Right atrium auricular region (tissue), 2 donors: ENCODE measurements around the gene RMND5A. TPM values are rescaled to one million over a fixed set of nuclear protein-coding genes. Genes with fewer than 3 reads are reported as not detected.
A peak's percentile ranks its signal among the peaks of the same experiment; 100 is the strongest.

Experiments
- DNase-seq: peaks from one replicate; pipeline ENCODE4 v3.0.0-alpha.2; 2019; ENCODE audit warnings: low spot score
- H3K27ac ChIP-seq, 2 donors: fragments of 200-600 bp; sonication (generic); 1 replicate in 1 of 2; 2 replicates in 1 of 2; pipeline ENCODE4 v1.5.1; 2016 to 2019
- H3K27me3 ChIP-seq, 2 donors: fragments of 200-600 bp; sonication (generic); one replicate each; pipeline versions ENCODE4 v1.5.1 to v1.6.0; 2017 to 2019
- H3K36me3 ChIP-seq: fragments of 200-600 bp; sonication (generic); one replicate; pipeline ENCODE4 v1.5.1; 2016
- H3K4me1 ChIP-seq, 2 donors: fragments of 200-600 bp; sonication (generic); one replicate each; pipeline versions ENCODE4 v1.5.1 to v1.6.0; 2017 to 2019
- H3K4me3 ChIP-seq, 2 donors: fragments of 200-600 bp; sonication (generic); 1 replicate in 1 of 2; 2 replicates in 1 of 2; pipeline ENCODE4 v1.5.1; 2017 to 2019; ENCODE audit warnings: mild to moderate bottlenecking in 1 of 2, moderate library complexity in 1 of 2
- H3K9me3 ChIP-seq, 2 donors: fragments of 200-600 bp; sonication (generic); one replicate each; pipeline ENCODE4 v1.5.1; 2019
- total RNA-seq, 2 donors: library from RNA; depleted of rRNA; stranded (reverse); fragments of >200 nt; gene quantifications; one replicate each; pipeline ENCODE4 v1.1.0, GENCODE V29; 2016
- TF ChIP-seq, protein P1 (sequence below), 2 donors: fragments of 200-600 bp; sonication (generic); IDR thresholded peaks; one replicate each; pipeline ENCODE4 v1.5.1; 2019; ENCODE audit warnings: antibody characterized with exemption in 2 of 2

The RMND5A gene
- total RNA-seq, 2 donors from 2014 or later: 71.0 to 76.6 TPM

DNA sequence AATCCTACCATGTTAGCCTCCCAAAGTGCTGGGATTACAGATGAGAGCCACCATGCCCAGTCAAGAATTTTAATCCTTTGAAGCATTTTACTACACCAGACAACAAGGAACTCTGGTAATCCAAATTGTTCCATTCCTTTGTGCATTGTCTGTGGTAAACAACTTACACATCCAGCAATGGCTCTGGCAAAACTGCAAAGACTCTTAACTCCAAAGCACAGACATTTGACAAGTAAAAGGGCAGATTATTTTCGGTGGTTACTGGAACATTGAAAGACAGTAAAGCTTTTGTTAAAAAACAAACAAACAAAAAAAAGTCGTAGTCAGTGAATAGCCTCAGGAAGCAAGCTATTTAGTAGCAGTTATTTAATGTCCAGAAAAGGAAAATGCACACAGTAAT is 33.2 kb upstream of the RMND5A start:
- Histone ChIP-seq H3K36me3 (no peaks in the 10 kb centered on the region), H3K9me3 (no peaks in the 10 kb centered on the region), H3K27ac (no peak overlapping the region), H3K4me1 (no peaks in the 10 kb centered on the region), H3K27me3 (no peaks in the 10 kb centered on the region), H3K4me3 (no peak overlapping the region)
- no peak for DNase-seq
- TF ChIP-seq, protein P1, sequence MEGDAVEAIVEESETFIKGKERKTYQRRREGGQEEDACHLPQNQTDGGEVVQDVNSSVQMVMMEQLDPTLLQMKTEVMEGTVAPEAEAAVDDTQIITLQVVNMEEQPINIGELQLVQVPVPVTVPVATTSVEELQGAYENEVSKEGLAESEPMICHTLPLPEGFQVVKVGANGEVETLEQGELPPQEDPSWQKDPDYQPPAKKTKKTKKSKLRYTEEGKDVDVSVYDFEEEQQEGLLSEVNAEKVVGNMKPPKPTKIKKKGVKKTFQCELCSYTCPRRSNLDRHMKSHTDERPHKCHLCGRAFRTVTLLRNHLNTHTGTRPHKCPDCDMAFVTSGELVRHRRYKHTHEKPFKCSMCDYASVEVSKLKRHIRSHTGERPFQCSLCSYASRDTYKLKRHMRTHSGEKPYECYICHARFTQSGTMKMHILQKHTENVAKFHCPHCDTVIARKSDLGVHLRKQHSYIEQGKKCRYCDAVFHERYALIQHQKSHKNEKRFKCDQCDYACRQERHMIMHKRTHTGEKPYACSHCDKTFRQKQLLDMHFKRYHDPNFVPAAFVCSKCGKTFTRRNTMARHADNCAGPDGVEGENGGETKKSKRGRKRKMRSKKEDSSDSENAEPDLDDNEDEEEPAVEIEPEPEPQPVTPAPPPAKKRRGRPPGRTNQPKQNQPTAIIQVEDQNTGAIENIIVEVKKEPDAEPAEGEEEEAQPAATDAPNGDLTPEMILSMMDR (IDR thresholded peaks at IDR 0.05): no peak

DNA sequence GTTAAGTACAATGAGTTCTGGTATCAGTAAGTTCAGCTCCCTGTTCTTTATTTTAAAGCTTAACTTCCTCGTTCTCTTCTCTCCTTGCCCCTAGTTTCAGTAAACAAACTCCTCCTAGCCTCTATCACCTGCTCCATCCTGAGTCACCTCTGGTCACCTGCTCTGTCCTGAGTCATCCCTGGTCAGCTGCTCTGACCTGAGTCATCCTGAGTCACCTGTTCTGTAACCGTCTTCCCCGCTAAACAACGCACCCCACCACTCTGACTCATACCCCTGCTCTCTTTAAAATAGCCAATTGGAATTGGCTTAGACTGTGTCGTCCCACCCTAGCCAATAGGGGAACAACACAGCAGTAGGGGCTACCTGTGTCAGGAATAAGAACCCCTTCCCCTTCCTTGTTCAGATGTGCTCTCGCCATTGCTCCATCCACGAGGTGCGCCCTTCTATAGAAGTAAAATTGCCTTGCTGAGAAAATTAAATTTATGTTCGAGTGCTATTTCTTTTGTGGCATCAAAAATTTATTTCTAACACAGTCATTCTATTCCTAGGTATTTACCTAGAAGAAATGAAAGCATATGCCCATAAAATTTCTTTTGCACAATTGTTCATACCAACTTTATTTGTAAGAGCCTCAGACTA is 24.9 kb upstream of the RMND5A start:
- Histone ChIP-seq H3K9me3 (peaks cover 0 to 5% of the 10 kb centered on the region in 2 donors), H3K27me3 (no peaks in the 10 kb centered on the region), H3K36me3 (no peaks in the 10 kb centered on the region), H3K4me3 (no peak overlapping the region), H3K27ac (no peak overlapping the region), H3K4me1 (no peaks in the 10 kb centered on the region)
- TF ChIP-seq, protein P1 (IDR thresholded peaks at IDR 0.05): no peak
- DNase-seq: no peak

DNA sequence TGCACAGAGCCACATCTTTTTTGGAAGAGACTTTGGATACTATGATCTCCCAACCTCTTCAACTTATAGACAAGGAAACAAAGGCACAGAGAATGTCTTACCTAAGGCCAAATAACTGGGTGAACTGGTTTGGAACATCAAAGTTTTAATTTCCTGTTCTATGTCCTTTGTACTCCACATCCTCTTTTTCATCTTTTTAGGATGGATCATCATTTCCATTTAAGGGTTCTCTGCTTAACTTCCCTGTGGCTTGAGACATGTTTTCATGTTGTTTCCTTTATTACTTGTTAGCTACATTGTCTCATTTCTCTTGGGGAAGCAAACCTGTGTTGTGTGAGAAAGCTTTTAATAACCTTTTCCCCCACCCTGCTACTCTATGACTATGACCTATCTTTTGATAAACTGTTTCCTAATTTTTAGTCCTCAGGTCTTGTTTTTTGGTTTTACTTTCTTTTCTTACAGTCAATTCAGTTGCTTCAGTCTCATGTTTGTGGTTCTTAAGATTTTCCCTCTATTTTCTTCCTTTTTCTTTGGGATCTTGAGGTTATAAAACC is 22.5 kb upstream of the RMND5A start:
- TF ChIP-seq, protein P1 (IDR thresholded peaks at IDR 0.05): no peak
- Histone ChIP-seq H3K36me3 (no peaks in the 10 kb centered on the region), H3K9me3 (peaks cover 0 to 5% of the 10 kb centered on the region in 2 donors), H3K4me1 (no peaks in the 10 kb centered on the region), H3K27ac (no peak overlapping the region), H3K4me3 (no peak overlapping the region), H3K27me3 (no peaks in the 10 kb centered on the region)
- DNase-seq: no peak

DNA sequence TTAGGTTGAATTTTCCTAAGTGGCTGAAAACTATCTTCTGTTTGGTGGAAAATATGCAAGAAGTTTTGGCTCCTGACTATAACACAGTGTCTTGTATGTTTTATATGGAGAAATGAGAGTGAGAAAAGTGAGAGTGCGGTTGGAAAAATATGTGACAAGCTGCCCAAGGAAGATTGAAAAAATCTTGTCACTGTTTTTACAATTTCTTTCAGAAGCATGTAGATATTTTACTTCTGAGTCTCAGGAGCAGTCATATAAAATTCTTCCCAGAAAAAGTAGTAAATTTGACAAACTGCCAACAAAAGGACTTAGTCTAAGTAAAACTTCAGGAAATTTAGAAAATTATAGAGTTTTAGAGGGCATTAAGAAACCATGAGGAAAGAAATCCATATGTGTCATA is 19.4 kb upstream of the RMND5A start:
- no peaks in the 10 kb centered on the region for H3K27me3 ChIP-seq
- H3K9me3 ChIP-seq: no peaks in the 10 kb centered on the region
- no peaks in the 10 kb centered on the region for H3K36me3 ChIP-seq
- peaks cover 0 to 15% of the 10 kb centered on the region in 2 donors for H3K4me1 ChIP-seq
- DNase-seq: no peak
- no peak overlapping the region for H3K27ac ChIP-seq
- no peak overlapping the region for H3K4me3 ChIP-seq
- TF ChIP-seq, protein P1 (IDR thresholded peaks at IDR 0.05): no peak

DNA sequence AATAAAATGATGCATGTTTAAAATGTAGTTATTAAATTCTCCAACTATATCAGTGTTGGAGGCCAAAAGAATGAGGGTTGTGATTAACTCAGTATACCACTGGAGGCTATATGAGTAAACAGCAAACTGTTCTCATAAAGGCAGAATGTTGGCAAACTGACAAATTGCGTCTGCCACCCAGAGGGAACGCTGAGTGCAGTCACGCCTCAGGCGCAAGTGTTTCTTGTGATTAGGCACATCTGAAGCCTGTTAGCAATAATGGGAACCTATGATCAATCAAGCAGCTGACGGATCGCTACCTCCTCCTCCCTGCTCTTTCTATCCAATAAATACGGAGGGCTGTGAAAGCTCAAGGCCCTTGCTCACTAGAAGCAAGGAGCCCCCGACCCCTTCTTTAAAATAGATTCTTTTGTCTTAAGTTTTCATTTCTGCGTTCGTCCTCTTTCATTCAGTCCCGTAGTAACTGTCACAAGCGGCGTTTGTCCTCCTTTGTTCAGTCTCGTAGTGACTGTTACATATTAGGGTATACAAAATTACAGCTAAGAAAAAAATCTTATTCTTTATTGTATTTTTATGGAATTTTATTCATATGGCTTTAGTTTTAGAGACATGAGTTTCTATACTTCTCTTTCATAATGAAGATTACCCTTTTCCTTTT is 16.3 kb upstream of the RMND5A start:
- DNase-seq: no peak
- Histone ChIP-seq H3K9me3 (peaks cover 0 to 9% of the 10 kb centered on the region in 2 donors), H3K27ac (peak overlapping the region; percentile 75 to 88), H3K27me3 (no peaks in the 10 kb centered on the region), H3K4me3 (no peak overlapping the region), H3K36me3 (no peaks in the 10 kb centered on the region), H3K4me1 (peaks cover 0 to 19% of the 10 kb centered on the region in 2 donors)
- TF ChIP-seq, protein P1 (IDR thresholded peaks at IDR 0.05): no peak
